IMR-90 (cell line): ENCODE data around the gene CMSS1. TPM values are rescaled to one million over a fixed set of nuclear protein-coding genes. Genes with fewer than 3 reads are reported as not detected.

Experiments used
- ATAC-seq: fragments of 200-7000 bp; cut with Tn5 transposase; 2 replicates; pipeline ENCODE4 v1.9.1; 2020; ENCODE audit warnings: low read depth, mild to moderate bottlenecking, moderate library complexity
- BruUV-seq: library from RNA; stranded (reverse); fragments of 400-500 nt; replicated peaks from 2 replicates; lab custom pipeline; 2021; lab: Mats Ljungman, UMichigan
- CTCF ChIA-PET: fragments of 300-600 bp; formaldehyde crosslinking; extraction: SDS; loops from one replicate; lab custom pipeline; 2021; ENCODE audit warnings: antibody characterized with exemption; lab: Yijun Ruan, JAX
- POLR2A ChIA-PET: fragments of 300-600 bp; sonication (Branson Sonifier 250); formaldehyde crosslinking; loops from one replicate; lab custom pipeline; 2022; ENCODE audit warnings: antibody characterized with exemption; ENCODE audit not compliant: unreplicated experiment; lab: Charles Lee
- DNase-seq: peaks from one replicate; pipeline ENCODE4 v3.0.0; 2013
- H2AFZ ChIP-seq: replicated peaks from 2 replicates; pipeline ENCODE3; 2013; ENCODE audit warnings: low read length, mild to moderate bottlenecking; ENCODE audit not compliant: poor library complexity
- H2AK5ac ChIP-seq: 2 replicates; pipeline ENCODE4 v1.6.1; 2013; ENCODE audit warnings: low read depth, low read length, inconsistent platforms
- H2AK9ac ChIP-seq: replicated peaks from 2 replicates; pipeline ENCODE3; 2013; ENCODE audit warnings: mild to moderate bottlenecking, low read depth, low read length, moderate library complexity; ENCODE audit not compliant: poor library complexity
- H2BK120ac ChIP-seq: 2 replicates; pipeline ENCODE4 v1.6.1; 2013; ENCODE audit warnings: low read depth, low read length, inconsistent platforms
- H2BK15ac ChIP-seq: 3 replicates; pipeline ENCODE4 v1.6.1; 2013; ENCODE audit warnings: low read depth, low read length, inconsistent platforms
- H2BK20ac ChIP-seq: 2 replicates; pipeline ENCODE4 v1.6.1; 2013; ENCODE audit warnings: low read depth, mild to moderate bottlenecking, inconsistent platforms, low read length, moderate library complexity
- H2BK5ac ChIP-seq: 2 replicates; pipeline ENCODE4 v1.6.1; 2013; ENCODE audit warnings: mild to moderate bottlenecking, low read depth, low read length, inconsistent platforms; ENCODE audit not compliant: poor library complexity, severe bottlenecking
- H3K14ac ChIP-seq: replicated peaks from 2 replicates; pipeline ENCODE4 v1.6.1; 2013; ENCODE audit warnings: low read depth, low read length, inconsistent platforms
- H3K18ac ChIP-seq: 2 replicates; pipeline ENCODE4 v1.6.1; 2013; ENCODE audit warnings: low read depth, low read length, control low read depth
- H3K23ac ChIP-seq: 2 replicates; pipeline ENCODE4 v1.6.1; 2013; ENCODE audit warnings: low read depth, low read length, inconsistent platforms
- H3K27ac ChIP-seq: 2 replicates; pipeline ENCODE4 v1.5.1; 2013; ENCODE audit warnings: mild to moderate bottlenecking, control low read depth, low read length; ENCODE audit not compliant: insufficient read depth
- H3K27me3 ChIP-seq: 2 replicates; pipeline ENCODE4 v1.6.1; 2013; ENCODE audit warnings: low read length; ENCODE audit not compliant: control insufficient read depth, insufficient read depth
- H3K36me3 ChIP-seq: 2 replicates; pipeline ENCODE4 v1.6.1; 2013; ENCODE audit warnings: low read length, mixed read lengths; ENCODE audit not compliant: control insufficient read depth, insufficient read depth
- H3K4ac ChIP-seq: 2 replicates; pipeline ENCODE4 v1.6.1; 2013; ENCODE audit warnings: low read depth, low read length, inconsistent platforms
- H3K4me1 ChIP-seq: 2 replicates; pipeline ENCODE4 v1.6.1; 2013; ENCODE audit warnings: low read length, mixed read lengths; ENCODE audit not compliant: control insufficient read depth, insufficient read depth
- H3K4me2 ChIP-seq: 2 replicates; pipeline ENCODE4 v1.6.1; 2013; ENCODE audit warnings: low read depth, mild to moderate bottlenecking, control low read depth, low read length, moderate library complexity
- H3K4me3 ChIP-seq: 2 replicates; pipeline ENCODE4 v1.5.1; 2013; ENCODE audit warnings: low read depth, mild to moderate bottlenecking, control low read depth, low read length, moderate library complexity; ENCODE audit not compliant: insufficient read depth
- H3K56ac ChIP-seq: 2 replicates; pipeline ENCODE4 v1.6.1; 2013; ENCODE audit warnings: low read length, inconsistent platforms; ENCODE audit not compliant: insufficient read depth; ENCODE audit errors: extremely low read depth
- H3K79me1 ChIP-seq, 2 experiments: 2 replicates each; pipeline ENCODE4 v1.6.1; 2013; ENCODE audit warnings: low read length in 2 of 2, inconsistent platforms in 1 of 2, low read depth in 1 of 2
- H3K9ac ChIP-seq: 2 replicates; pipeline ENCODE4 v1.6.1; 2013; ENCODE audit warnings: low read depth, low read length, control low read depth
- H3K9me1 ChIP-seq: 2 replicates; pipeline ENCODE4 v1.6.1; 2013; ENCODE audit warnings: low read length, inconsistent platforms; ENCODE audit not compliant: insufficient read depth
- H3K9me3 ChIP-seq: 2 replicates; pipeline ENCODE4 v1.6.1; 2013; ENCODE audit warnings: low read length; ENCODE audit not compliant: control insufficient read depth, insufficient read depth
- H4K20me1 ChIP-seq: 2 replicates; pipeline ENCODE4 v1.6.1; 2013; ENCODE audit warnings: low read length, inconsistent platforms; ENCODE audit not compliant: insufficient read depth
- H4K5ac ChIP-seq: 2 replicates; pipeline ENCODE4 v1.6.1; 2013; ENCODE audit warnings: mild to moderate bottlenecking, low read depth, low read length, control low read depth
- H4K8ac ChIP-seq, 2 experiments: 2 replicates each; pipeline ENCODE4 v1.6.1; 2013; ENCODE audit warnings: low read depth in 2 of 2, low read length in 2 of 2, control low read depth in 1 of 2, inconsistent platforms in 1 of 2
- H4K91ac ChIP-seq: 2 replicates; pipeline ENCODE4 v1.6.1; 2013; ENCODE audit warnings: low read depth, low read length, inconsistent platforms; ENCODE audit not compliant: insufficient read depth
- CEBPB ChIP-seq: IDR thresholded peaks from 2 replicates; pipeline ENCODE4 v1.6.1; 2012; ENCODE audit warnings: low read depth, low read length, improper control_type of control experiment
- MAFK ChIP-seq: IDR thresholded peaks from 2 replicates; pipeline ENCODE4 v1.6.1; 2012; ENCODE audit warnings: low read depth, low read length, improper control_type of control experiment
- NFE2L2 ChIP-seq: fragments of 150-350 bp; IDR thresholded peaks from 2 replicates; pipeline ENCODE4 v1.6.1; 2016; ENCODE audit warnings: low read depth, mild to moderate bottlenecking, low read length
- POLR2A ChIP-seq: IDR thresholded peaks from 2 replicates; pipeline ENCODE4 v1.6.1; 2012; ENCODE audit warnings: mild to moderate bottlenecking, low read depth, low read length
- RAD21 ChIP-seq: IDR thresholded peaks from 2 replicates; pipeline ENCODE4 v1.6.1; 2012; ENCODE audit warnings: low read length, improper control_type of control experiment
- WGBS, 2 experiments: methylation state at CpG; one replicate each; pipeline versions ENCODE4 v1.1.5 to v1.1.7; 2013; ENCODE audit warnings: missing lambda C conversion rate in 2 of 2; ENCODE audit not compliant: insufficient read length in 1 of 2; ENCODE audit errors: extremely low coverage in 2 of 2; 5-methylcytosine and 5-hydroxymethylcytosine counted together
- dilution Hi-C: fragments of 300-500 bp; cut with HindIII; formaldehyde crosslinking; loops from one replicate; pipeline ENCODE4 v1.14.3; 2018; ENCODE audit warnings: low sequenced_read_pairs; ENCODE audit not compliant: unreplicated experiment
- in situ Hi-C: fragments of 300-500 bp; cut with MboI; formaldehyde crosslinking; loops from 3 replicates; pipeline ENCODE4 v1.14.3; 2019; ENCODE audit warnings: low sequenced_read_pairs, inconsistent platforms, mixed read lengths
- intact Hi-C: fragments of 100-400 bp; cut with micrococcal nuclease; formaldehyde crosslinking; loops from 2 replicates; pipeline ENCODE4 v1.10.0; 2022
- polyA plus RNA-seq, 3 experiments: library from polyadenylated mRNA; depleted of rRNA; stranded (reverse); fragments of >200 nt; gene quantifications; 2 replicates each; pipeline ENCODE4 v1.2.3, GENCODE V29; 2012; ENCODE audit warnings: low replicate concordance in 1 of 3
- total RNA-seq: library from RNA; depleted of rRNA; stranded (reverse); fragments of >200 nt; gene quantifications from 2 replicates; pipeline ENCODE4 v1.2.3, GENCODE V29; 2012
- TF ChIP-seq, protein P1 (sequence below): fragments of 150-350 bp; IDR thresholded peaks from 2 replicates; pipeline ENCODE4 v1.6.1; 2016; ENCODE audit warnings: low read depth, mild to moderate bottlenecking, low read length, moderate library complexity, borderline replicate concordance
- TF ChIP-seq, protein P2 (sequence below): conservative IDR thresholded peaks from 2 replicates; pipeline ENCODE4 v1.5.1; 2012; ENCODE audit warnings: mild to moderate bottlenecking, low read depth, low read length, improper control_type of control experiment
- TF ChIP-seq, protein P3 (sequence below): fragments of 150-350 bp; IDR thresholded peaks from 2 replicates; pipeline ENCODE4 v1.6.1; 2017; ENCODE audit warnings: mild to moderate bottlenecking, antibody characterized with exemption, low read length, low read depth

Gene CMSS1
- total and polyA plus RNA-seq, 2 of the 4 experiments (the other 2 are of a cell fraction), result 12.5 to 13.6 TPM

DNA sequence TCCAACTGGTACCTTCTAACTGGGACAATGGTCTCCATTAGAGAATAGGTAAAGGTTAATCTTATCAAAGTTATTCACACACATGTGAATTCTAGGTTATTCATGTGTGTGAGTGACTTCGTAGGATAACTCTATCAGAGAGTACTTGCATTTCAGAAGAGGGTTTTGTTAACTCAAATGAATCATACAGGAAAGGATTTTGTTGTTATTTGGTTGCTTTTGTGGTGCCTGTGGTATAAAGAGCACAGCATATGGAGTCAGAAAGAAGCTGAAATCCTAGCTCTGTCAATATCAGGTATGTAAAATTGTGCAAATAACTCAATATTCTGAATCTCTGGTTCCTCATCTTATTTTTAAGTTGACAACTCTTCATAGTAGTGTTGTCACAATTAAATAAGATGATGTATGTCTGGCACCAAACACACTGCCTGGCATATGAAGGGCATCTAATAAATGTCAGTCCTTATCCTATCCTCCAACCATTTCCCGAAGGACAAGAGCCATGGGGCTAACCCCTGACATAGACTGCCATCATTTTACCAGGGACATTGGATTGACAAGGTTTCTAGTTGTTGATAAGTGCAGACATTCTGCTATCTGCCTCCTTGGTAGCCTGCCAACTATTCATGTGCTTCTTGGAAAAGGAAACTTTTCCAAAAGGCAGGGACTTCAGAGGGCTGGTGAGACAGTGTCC, 48.7 kb upstream of the CMSS1 start:
- H3K4me1 ChIP-seq, result peaks cover 7% of the 10 kb centered on the region; the same call in 1 of the 2 replicates
- H3K4me3 ChIP-seq, result no peak overlapping the region
- in situ Hi-C loops, result loop anchor here (25.0 kb wide), 1 partner anchor 1157 kb away; no protein-coding TSS in a partner anchor
- H2AFZ ChIP-seq, result no peak overlapping the region
- H3K56ac ChIP-seq, result no peak overlapping the region
- ATAC-seq, result no peak
- no CpG with 5 or more reads among the region's 2 CpGs for WGBS, 2 experiments
- H2BK20ac ChIP-seq, result no peak overlapping the region
- no peak overlapping the region for H3K4ac ChIP-seq
- H3K18ac ChIP-seq, result no peak overlapping the region
- no peak overlapping the region for H2AK9ac ChIP-seq
- no peak overlapping the region for H3K27ac ChIP-seq
- peaks cover 6% of the 10 kb centered on the region; the same call in 1 of the 2 replicates for H3K9me1 ChIP-seq
- dilution Hi-C loops, result loop anchor here (25.0 kb wide), 1 partner anchor 757 kb away; no protein-coding TSS in a partner anchor
- no peaks in the 10 kb centered on the region for H3K9me3 ChIP-seq
- DNase-seq, result no peak
- BruUV-seq, result no TSS peak
- no peak overlapping the region for H3K9ac ChIP-seq
- H2AK5ac ChIP-seq, result no peak overlapping the region; the same call in 1 of the 2 replicates
- CTCF ChIA-PET, result interaction anchor here (1.8 kb wide), 1 partner anchor 20 kb away, joined by 6 read pairs; no protein-coding TSS in a partner anchor
- H4K5ac ChIP-seq, result no peak overlapping the region
- no peaks in the 10 kb centered on the region for H3K27me3 ChIP-seq
- H3K14ac ChIP-seq, result peak overlapping the region; percentile 8; the same call in 1 of the 2 replicates
- TF ChIP-seq, protein P1, sequence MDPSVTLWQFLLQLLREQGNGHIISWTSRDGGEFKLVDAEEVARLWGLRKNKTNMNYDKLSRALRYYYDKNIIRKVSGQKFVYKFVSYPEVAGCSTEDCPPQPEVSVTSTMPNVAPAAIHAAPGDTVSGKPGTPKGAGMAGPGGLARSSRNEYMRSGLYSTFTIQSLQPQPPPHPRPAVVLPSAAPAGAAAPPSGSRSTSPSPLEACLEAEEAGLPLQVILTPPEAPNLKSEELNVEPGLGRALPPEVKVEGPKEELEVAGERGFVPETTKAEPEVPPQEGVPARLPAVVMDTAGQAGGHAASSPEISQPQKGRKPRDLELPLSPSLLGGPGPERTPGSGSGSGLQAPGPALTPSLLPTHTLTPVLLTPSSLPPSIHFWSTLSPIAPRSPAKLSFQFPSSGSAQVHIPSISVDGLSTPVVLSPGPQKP, result no peak
- no peak for TF ChIP-seq MAFK
- TF ChIP-seq CEBPB, result no peak
- no peak for TF ChIP-seq RAD21
- no peak for TF ChIP-seq POLR2A
- TF ChIP-seq NFE2L2, result no peak
- TF ChIP-seq, protein P2, sequence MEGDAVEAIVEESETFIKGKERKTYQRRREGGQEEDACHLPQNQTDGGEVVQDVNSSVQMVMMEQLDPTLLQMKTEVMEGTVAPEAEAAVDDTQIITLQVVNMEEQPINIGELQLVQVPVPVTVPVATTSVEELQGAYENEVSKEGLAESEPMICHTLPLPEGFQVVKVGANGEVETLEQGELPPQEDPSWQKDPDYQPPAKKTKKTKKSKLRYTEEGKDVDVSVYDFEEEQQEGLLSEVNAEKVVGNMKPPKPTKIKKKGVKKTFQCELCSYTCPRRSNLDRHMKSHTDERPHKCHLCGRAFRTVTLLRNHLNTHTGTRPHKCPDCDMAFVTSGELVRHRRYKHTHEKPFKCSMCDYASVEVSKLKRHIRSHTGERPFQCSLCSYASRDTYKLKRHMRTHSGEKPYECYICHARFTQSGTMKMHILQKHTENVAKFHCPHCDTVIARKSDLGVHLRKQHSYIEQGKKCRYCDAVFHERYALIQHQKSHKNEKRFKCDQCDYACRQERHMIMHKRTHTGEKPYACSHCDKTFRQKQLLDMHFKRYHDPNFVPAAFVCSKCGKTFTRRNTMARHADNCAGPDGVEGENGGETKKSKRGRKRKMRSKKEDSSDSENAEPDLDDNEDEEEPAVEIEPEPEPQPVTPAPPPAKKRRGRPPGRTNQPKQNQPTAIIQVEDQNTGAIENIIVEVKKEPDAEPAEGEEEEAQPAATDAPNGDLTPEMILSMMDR, result no peak
- TF ChIP-seq, protein P3, sequence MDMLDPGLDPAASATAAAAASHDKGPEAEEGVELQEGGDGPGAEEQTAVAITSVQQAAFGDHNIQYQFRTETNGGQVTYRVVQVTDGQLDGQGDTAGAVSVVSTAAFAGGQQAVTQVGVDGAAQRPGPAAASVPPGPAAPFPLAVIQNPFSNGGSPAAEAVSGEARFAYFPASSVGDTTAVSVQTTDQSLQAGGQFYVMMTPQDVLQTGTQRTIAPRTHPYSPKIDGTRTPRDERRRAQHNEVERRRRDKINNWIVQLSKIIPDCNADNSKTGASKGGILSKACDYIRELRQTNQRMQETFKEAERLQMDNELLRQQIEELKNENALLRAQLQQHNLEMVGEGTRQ, result no peak
- no peaks in the 10 kb centered on the region for H4K20me1 ChIP-seq
- no peak overlapping the region for H2BK15ac ChIP-seq
- no peak overlapping the region for H4K91ac ChIP-seq
- H2BK120ac ChIP-seq, result no peak overlapping the region
- H3K23ac ChIP-seq, result no peak overlapping the region
- H3K4me2 ChIP-seq, result no peak overlapping the region
- POLR2A ChIA-PET, result no interaction called here
- no peaks in the 10 kb centered on the region for H3K36me3 ChIP-seq
- intact Hi-C loops, result no loop called here
- no peak overlapping the region for H4K8ac ChIP-seq
- no peak overlapping the region for H2BK5ac ChIP-seq
- peaks cover 0 to 4% of the 10 kb centered on the region in 2 experiments; a peak in 1 of 4 replicates for H3K79me1 ChIP-seq
